PC-9 (cell line): ENCODE measurements around the gene HTR4. TPM values are rescaled to one million over a fixed set of nuclear protein-coding genes. Genes with fewer than 3 reads are reported as not detected.

Experiments used
- BruUV-seq: library from RNA; stranded (reverse); fragments of 400-500 nt; replicated peaks from 2 replicates; lab custom pipeline; 2021; lab: Mats Ljungman, UMichigan
- CTCF ChIA-PET: fragments of 300-600 bp; sonication (Branson Sonifier 250); formaldehyde crosslinking; loops from one replicate; lab custom pipeline; 2022; ENCODE audit warnings: antibody characterized with exemption; lab: Charles Lee
- POLR2A ChIA-PET: fragments of 300-600 bp; sonication (Branson Sonifier 250); formaldehyde crosslinking; loops from one replicate; lab custom pipeline; 2022; ENCODE audit warnings: antibody characterized with exemption; ENCODE audit not compliant: unreplicated experiment; lab: Charles Lee
- DNase-seq, 2 experiments: peaks; one replicate each; pipeline versions ENCODE4 v3.0.0 to v3.0.0-alpha.2; 2015 to 2022; ENCODE audit warnings: mixed read lengths in 1 of 2
- H2AFZ ChIP-seq: fragments of 200-600 bp; sonication (generic); 2 replicates; pipeline ENCODE4 v1.8.1; 2017; ENCODE audit warnings: antibody characterized with exemption
- H3F3A ChIP-seq: fragments of 200-600 bp; sonication (generic); 2 replicates; pipeline ENCODE4 v1.8.1; 2017; ENCODE audit warnings: antibody characterized with exemption, mild to moderate bottlenecking, low read depth; ENCODE audit not compliant: insufficient read depth
- H3K27ac ChIP-seq: fragments of 200-600 bp; sonication (generic); 2 replicates; pipeline ENCODE4 v1.6.1; 2016; ENCODE audit warnings: mixed run types
- H3K27me3 ChIP-seq: fragments of 200-600 bp; sonication (generic); 2 replicates; pipeline ENCODE4 v1.6.1; 2016; ENCODE audit warnings: low read depth, mixed run types; ENCODE audit not compliant: insufficient read depth
- H3K36me3 ChIP-seq: fragments of 200-600 bp; sonication (generic); 2 replicates; pipeline ENCODE4 v1.6.1; 2016; ENCODE audit warnings: low read depth, mixed run types
- H3K4me1 ChIP-seq: fragments of 200-600 bp; sonication (generic); replicated peaks from 2 replicates; pipeline ENCODE4 v1.6.1; 2016; ENCODE audit warnings: mixed run types; ENCODE audit not compliant: insufficient read depth
- H3K4me2 ChIP-seq: fragments of 200-600 bp; sonication (generic); 2 replicates; pipeline ENCODE4 v1.6.1; 2017; ENCODE audit warnings: mixed run types
- H3K4me3 ChIP-seq: fragments of 200-600 bp; sonication (generic); 2 replicates; pipeline ENCODE4 v1.6.1; 2016; ENCODE audit warnings: mixed run types
- H3K79me2 ChIP-seq: fragments of 200-600 bp; sonication (generic); 2 replicates; pipeline ENCODE4 v1.6.1; 2017; ENCODE audit warnings: low read depth, mixed run types
- H3K9me2 ChIP-seq: fragments of 200-600 bp; sonication (generic); 2 replicates; pipeline ENCODE4 v1.8.1; 2017; ENCODE audit warnings: mild to moderate bottlenecking; ENCODE audit not compliant: insufficient read depth
- H3K9me3 ChIP-seq: fragments of 200-600 bp; sonication (generic); 2 replicates; pipeline ENCODE4 v1.8.1; 2016; ENCODE audit warnings: low read depth; ENCODE audit not compliant: insufficient read depth
- H4K20me1 ChIP-seq: fragments of 200-600 bp; sonication (generic); 2 replicates; pipeline ENCODE4 v1.8.1; 2017; ENCODE audit not compliant: insufficient read depth
- EZH2 ChIP-seq: fragments of 200-600 bp; sonication (generic); IDR thresholded peaks from 2 replicates; pipeline ENCODE4 v1.8.0; 2017; ENCODE audit warnings: antibody characterized with exemption, low read depth
- intact Hi-C: fragments of 100-400 bp; cut with micrococcal nuclease; formaldehyde crosslinking; loops from one replicate; pipeline ENCODE4 v1.10.0; 2022; ENCODE audit not compliant: unreplicated experiment
- total RNA-seq: library from RNA; stranded (reverse); gene quantifications from 2 replicates; pipeline ENCODE4 v1.2.3, GENCODE V29; 2021
- TF ChIP-seq, protein P1 (sequence below): fragments of 200-600 bp; sonication (generic); conservative IDR thresholded peaks from 2 replicates; pipeline ENCODE4 v1.6.1; 2017; ENCODE audit warnings: mixed run types, antibody characterized with exemption, mild to moderate bottlenecking, moderate library complexity

The HTR4 gene
- total RNA-seq, 1 experiment from 2014 or later, result not detected

DNA sequence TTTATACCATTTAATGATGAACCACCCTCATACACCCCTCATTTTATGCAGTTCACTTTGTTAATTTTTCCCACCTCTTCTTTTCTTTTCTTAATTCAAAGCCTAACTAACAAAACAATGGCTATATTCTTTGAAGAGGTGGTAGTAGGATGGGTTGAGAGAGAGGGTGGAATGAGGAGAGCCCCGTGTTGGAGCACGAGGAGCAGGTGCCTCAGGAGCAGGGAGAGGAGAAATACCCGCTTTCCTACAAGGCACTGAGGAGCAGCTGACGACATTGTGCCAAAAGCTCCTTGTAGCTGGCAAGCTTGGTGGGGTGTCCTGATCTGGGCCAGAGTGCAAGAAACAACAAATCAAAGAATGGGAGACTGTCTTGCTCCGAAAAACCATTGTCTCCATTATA lies 129.6 kb downstream of the HTR4 start:
- ChIA-PET CTCF (no interaction called here), POLR2A (no interaction called here)
- Histone ChIP-seq H3F3A (no peaks in the 10 kb centered on the region), H3K79me2 (no peaks in the 10 kb centered on the region), H3K36me3 (no peaks in the 10 kb centered on the region), H3K9me3 (peaks cover 8% of the 10 kb centered on the region; the same call in 1 of the 2 replicates), H2AFZ (no peak overlapping the region), H3K4me1 (no peaks in the 10 kb centered on the region), H3K4me3 (no peak overlapping the region), H3K4me2 (no peak overlapping the region), H3K27me3 (no peaks in the 10 kb centered on the region), H3K27ac (no peak overlapping the region), H4K20me1 (no peaks in the 10 kb centered on the region), H3K9me2 (no peaks in the 10 kb centered on the region)
- DNase-seq, result no peak
- TF ChIP-seq EZH2, result no peak
- TF ChIP-seq, protein P1, sequence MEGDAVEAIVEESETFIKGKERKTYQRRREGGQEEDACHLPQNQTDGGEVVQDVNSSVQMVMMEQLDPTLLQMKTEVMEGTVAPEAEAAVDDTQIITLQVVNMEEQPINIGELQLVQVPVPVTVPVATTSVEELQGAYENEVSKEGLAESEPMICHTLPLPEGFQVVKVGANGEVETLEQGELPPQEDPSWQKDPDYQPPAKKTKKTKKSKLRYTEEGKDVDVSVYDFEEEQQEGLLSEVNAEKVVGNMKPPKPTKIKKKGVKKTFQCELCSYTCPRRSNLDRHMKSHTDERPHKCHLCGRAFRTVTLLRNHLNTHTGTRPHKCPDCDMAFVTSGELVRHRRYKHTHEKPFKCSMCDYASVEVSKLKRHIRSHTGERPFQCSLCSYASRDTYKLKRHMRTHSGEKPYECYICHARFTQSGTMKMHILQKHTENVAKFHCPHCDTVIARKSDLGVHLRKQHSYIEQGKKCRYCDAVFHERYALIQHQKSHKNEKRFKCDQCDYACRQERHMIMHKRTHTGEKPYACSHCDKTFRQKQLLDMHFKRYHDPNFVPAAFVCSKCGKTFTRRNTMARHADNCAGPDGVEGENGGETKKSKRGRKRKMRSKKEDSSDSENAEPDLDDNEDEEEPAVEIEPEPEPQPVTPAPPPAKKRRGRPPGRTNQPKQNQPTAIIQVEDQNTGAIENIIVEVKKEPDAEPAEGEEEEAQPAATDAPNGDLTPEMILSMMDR, result no peak
- no TSS peak for BruUV-seq
- intact Hi-C loops, result no loop called here

DNA sequence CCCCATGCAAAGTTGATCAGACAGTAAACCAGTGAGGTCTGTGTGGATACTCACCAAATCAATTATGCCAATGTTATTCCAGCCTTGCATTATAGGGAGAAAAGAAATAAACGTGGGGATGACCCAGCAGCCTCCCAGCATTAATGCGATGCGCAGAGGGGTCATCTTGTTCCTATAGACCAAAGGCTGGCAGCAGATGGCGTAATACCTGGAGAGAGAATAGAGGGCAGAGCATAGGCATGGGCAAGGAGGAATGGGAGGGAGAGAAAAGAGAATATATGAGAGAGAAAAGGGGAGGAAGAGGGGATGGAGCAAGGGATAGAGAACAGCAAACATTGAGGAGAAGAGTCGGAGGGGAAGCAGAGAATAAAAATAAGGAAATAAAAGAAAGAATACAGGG lies 131.2 kb downstream of the HTR4 start:
- intact Hi-C loops, result no loop called here
- Histone ChIP-seq H2AFZ (no peak overlapping the region), H3K36me3 (no peaks in the 10 kb centered on the region), H3K27me3 (no peaks in the 10 kb centered on the region), H4K20me1 (no peaks in the 10 kb centered on the region), H3K79me2 (no peaks in the 10 kb centered on the region), H3F3A (no peaks in the 10 kb centered on the region), H3K4me2 (no peak overlapping the region), H3K9me2 (no peaks in the 10 kb centered on the region), H3K27ac (no peak overlapping the region), H3K9me3 (no peaks in the 10 kb centered on the region), H3K4me1 (no peaks in the 10 kb centered on the region), H3K4me3 (no peak overlapping the region)
- BruUV-seq, result no TSS peak
- CTCF ChIA-PET, result no interaction called here
- POLR2A ChIA-PET, result interaction anchor here (0.6 kb wide), 1 partner anchor 1373 kb away, joined by 5 read pairs; no protein-coding TSS in a partner anchor
- TF ChIP-seq, protein P1, result no peak
- TF ChIP-seq EZH2, result no peak
- no peak for DNase-seq

DNA sequence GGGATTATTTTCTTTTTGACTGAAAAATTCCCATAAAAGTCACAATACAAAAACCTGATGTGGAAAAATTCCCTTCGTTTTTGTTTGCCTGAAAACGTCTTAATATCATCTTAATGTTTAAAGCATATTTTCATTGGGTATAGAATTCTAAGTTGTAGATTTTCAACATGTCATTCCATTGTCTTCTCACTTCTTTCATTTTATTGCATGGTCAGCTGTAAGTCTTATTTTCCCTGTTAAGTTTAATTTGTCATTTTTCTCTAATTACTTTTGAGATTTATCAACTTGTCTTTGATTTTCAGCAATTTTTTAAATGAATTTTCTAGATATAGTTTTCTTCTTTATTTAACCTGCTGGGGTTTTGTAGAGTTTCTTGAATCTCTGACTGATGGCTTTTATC lies 138.9 kb downstream of the HTR4 start:
- Histone ChIP-seq H3K36me3 (no peaks in the 10 kb centered on the region), H3K27me3 (no peaks in the 10 kb centered on the region), H3F3A (no peaks in the 10 kb centered on the region), H3K79me2 (no peaks in the 10 kb centered on the region), H3K9me3 (peaks cover 3% of the 10 kb centered on the region; the same call in 1 of the 2 replicates), H3K4me3 (0 out of 2 replicates have a peak overlapping the region, but pooled peaks have one; percentile 5), H3K4me1 (no peaks in the 10 kb centered on the region), H2AFZ (no peak overlapping the region), H4K20me1 (no peaks in the 10 kb centered on the region), H3K4me2 (no peak overlapping the region), H3K27ac (no peak overlapping the region), H3K9me2 (no peaks in the 10 kb centered on the region)
- DNase-seq, result no peak
- TF ChIP-seq, protein P1, result no peak
- no peak for TF ChIP-seq EZH2
- CTCF ChIA-PET, result no interaction called here
- no TSS peak for BruUV-seq
- POLR2A ChIA-PET, result no interaction called here
- intact Hi-C loops, result no loop called here
